Natural killer cell (primary cell): Measurements from ENCODE around the gene CMBL. TPM values are rescaled to one million over a fixed set of nuclear protein-coding genes. Genes with fewer than 3 reads are reported as not detected.
"Not testable (repeated sequence)": the region's sequence is repeated elsewhere in the genome, so short reads cannot be mapped to it uniquely, and the experiment has no call there.

Source experiments
- ATAC-seq, 3 donors: fragments of 150-1000 bp in 2 of 3; fragments of 200-7000 bp in 1 of 3; cut with Tn5 transposase; 1 replicate in 1 of 3; 2 replicates in 2 of 3; pipeline ENCODE4 v1.10.0; 2021; ENCODE audit warnings: mild to moderate bottlenecking in 2 of 3, moderate library complexity in 2 of 3
- DNase-seq, 2 donors: peaks; one replicate each; pipeline versions ENCODE4 v3.0.0 to v3.0.0-alpha.2; 2013 to 2021; ENCODE audit warnings: mixed read lengths in 1 of 2
- H3K27ac ChIP-seq: one replicate; pipeline ENCODE4 v1.5.1; 2013; ENCODE audit warnings: mild to moderate bottlenecking, low read length
- H3K27me3 ChIP-seq: one replicate; pipeline ENCODE4 v1.6.1; 2013; ENCODE audit warnings: low read length; ENCODE audit not compliant: control insufficient read depth, insufficient read depth
- H3K36me3 ChIP-seq: one replicate; pipeline ENCODE4 v1.6.1; 2013; ENCODE audit warnings: low read length; ENCODE audit not compliant: control insufficient read depth, insufficient read depth
- H3K4me1 ChIP-seq: one replicate; pipeline ENCODE4 v1.6.1; 2013; ENCODE audit warnings: low read length; ENCODE audit not compliant: control insufficient read depth, insufficient read depth
- H3K4me3 ChIP-seq: one replicate; pipeline ENCODE4 v1.5.1; 2013; ENCODE audit warnings: low read length
- H3K9me3 ChIP-seq: one replicate; pipeline ENCODE4 v1.6.1; 2013; ENCODE audit warnings: low read length; ENCODE audit not compliant: control insufficient read depth, insufficient read depth
- H3K27ac Mint-ChIP-seq, 2 donors: one replicate each; pipeline ENCODE4 v1.8.0; 2022; ENCODE audit warnings: mild to moderate bottlenecking in 2 of 2, mixed read lengths in 2 of 2, moderate library complexity in 1 of 2
- H3K27me3 Mint-ChIP-seq, 2 donors: one replicate each; pipeline ENCODE4 v1.8.0; 2022; ENCODE audit warnings: low read depth in 2 of 2, mixed read lengths in 2 of 2
- H3K36me3 Mint-ChIP-seq: one replicate; pipeline ENCODE4 v1.8.0; 2022; ENCODE audit warnings: mixed read lengths
- H3K4me1 Mint-ChIP-seq, 2 donors: one replicate each; pipeline ENCODE4 v1.8.0; 2022; ENCODE audit warnings: mixed read lengths in 2 of 2
- H3K4me3 Mint-ChIP-seq: one replicate; pipeline ENCODE4 v1.8.0; 2022; ENCODE audit warnings: mild to moderate bottlenecking, moderate library complexity, mixed read lengths
- H3K9me3 Mint-ChIP-seq, 2 donors: one replicate each; pipeline ENCODE4 v1.8.0; 2022; ENCODE audit warnings: mixed read lengths in 2 of 2
- CTCF ChIP-seq: fragments of 200-600 bp; IDR thresholded peaks from one replicate; pipeline ENCODE4 v1.8.0; 2022; ENCODE audit warnings: antibody characterized with exemption
- WGBS: methylation state at CpG from one replicate; pipeline ENCODE4 v1.1.7; 2013; ENCODE audit warnings: missing lambda C conversion rate; ENCODE audit not compliant: insufficient coverage; 5-methylcytosine and 5-hydroxymethylcytosine counted together
- intact Hi-C: fragments of 100-400 bp; cut with micrococcal nuclease; formaldehyde crosslinking; loops from one replicate; pipeline ENCODE4 v1.14.2; 2022
- total RNA-seq, 4 donors: library from RNA; stranded (reverse); fragments of 120-200 nt in 1 of 4; gene quantifications; one replicate each; pipeline versions ENCODE4 v1.2.3 to v1.2.4, GENCODE V29; 2013 to 2022

CMBL gene
- total RNA-seq, 3 donors from 2014 or later (not counting 1 experiment from before 2014, with no cell fraction given): 0.45 to 1.0 TPM; not detected in 1

- Histone ChIP-seq H3K4me3 (no peak overlapping the region), H3K36me3 (no peaks in the 10 kb centered on the region), H3K4me1 (no peaks in the 10 kb centered on the region), H3K27me3 (no peaks in the 10 kb centered on the region), H3K9me3 (no peaks in the 10 kb centered on the region), H3K27ac (no peak overlapping the region)
- ATAC-seq: no peak
- H3K4me3 Mint-ChIP-seq: no peak overlapping the region
- H3K4me1 Mint-ChIP-seq: peaks cover 0 to 2% of the 10 kb centered on the region in 2 donors
- 38% methylated on average over 13 of the region's 13 CpGs for WGBS
- peaks cover 2 to 15% of the 10 kb centered on the region in 2 donors for H3K27me3 Mint-ChIP-seq
- H3K36me3 Mint-ChIP-seq: no peaks in the 10 kb centered on the region
- no peak overlapping the region for H3K27ac Mint-ChIP-seq
- H3K9me3 Mint-ChIP-seq: no peaks in the 10 kb centered on the region
- peak in 1 of 2 donors; percentile 51 for DNase-seq
- no peak for TF ChIP-seq CTCF
- intact Hi-C loops: no loop called here
These were observed 19.0 kb downstream of the CMBL start for GRCh38 chr5:10288592-10289219.

GRCh38 chr5:10286862-10287227, 20.9 kb downstream of the CMBL start:
- intact Hi-C loops: no loop called here
- H3K27ac Mint-ChIP-seq: no peak overlapping the region
- TF ChIP-seq CTCF: no peak
- Histone ChIP-seq H3K36me3 (no peaks in the 10 kb centered on the region), H3K27ac (no peak overlapping the region), H3K9me3 (no peaks in the 10 kb centered on the region), H3K4me1 (no peaks in the 10 kb centered on the region), H3K4me3 (no peak overlapping the region), H3K27me3 (no peaks in the 10 kb centered on the region)
- H3K9me3 Mint-ChIP-seq: no peaks in the 10 kb centered on the region
- WGBS: 93% methylated on average over 7 of the region's 7 CpGs
- H3K36me3 Mint-ChIP-seq: no peaks in the 10 kb centered on the region
- no peak overlapping the region for H3K4me3 Mint-ChIP-seq
- ATAC-seq (no peak), DNase-seq (no peak)
- H3K4me1 Mint-ChIP-seq: peaks cover 0 to 4% of the 10 kb centered on the region in 2 donors
- peaks cover 0 to 7% of the 10 kb centered on the region in 2 donors for H3K27me3 Mint-ChIP-seq

- ATAC-seq (no peak), DNase-seq (no peak)
- Histone ChIP-seq H3K27ac (no peak overlapping the region), H3K4me1 (no peaks in the 10 kb centered on the region), H3K4me3 (no peak overlapping the region), H3K9me3 (no peaks in the 10 kb centered on the region), H3K27me3 (no peaks in the 10 kb centered on the region), H3K36me3 (no peaks in the 10 kb centered on the region)
- intact Hi-C loops: no loop called here
- Mint-ChIP-seq H3K36me3 (no peaks in the 10 kb centered on the region), H3K9me3 (no peaks in the 10 kb centered on the region), H3K4me3 (no peak overlapping the region), H3K27me3 (peaks cover 0 to 7% of the 10 kb centered on the region in 2 donors), H3K27ac (no peak overlapping the region), H3K4me1 (peaks cover 0 to 4% of the 10 kb centered on the region in 2 donors)
- TF ChIP-seq CTCF: no peak
- 92% methylated on average over 5 of the region's 6 CpGs for WGBS
These were observed 21.4 kb downstream of the CMBL start for GRCh38 chr5:10286162-10286861.

GRCh38 chr5:10285362-10285761, 22.3 kb downstream of the CMBL start:
- H3K4me3 ChIP-seq, H3K27ac ChIP-seq, H3K9me3 ChIP-seq, ATAC-seq, DNase-seq, H3K27me3 Mint-ChIP-seq, H3K27me3 ChIP-seq, H3K27ac Mint-ChIP-seq, H3K4me1 ChIP-seq, H3K4me1 Mint-ChIP-seq, H3K4me3 Mint-ChIP-seq, intact Hi-C loops, H3K36me3 Mint-ChIP-seq, H3K36me3 ChIP-seq, H3K9me3 Mint-ChIP-seq: not testable (repeated sequence)
- 94% methylated on average over 6 of the region's 8 CpGs for WGBS
